HepG2 (cell line): ENCODE data around the gene EIF3B. TPM values are rescaled to one million over a fixed set of nuclear protein-coding genes. Genes with fewer than 3 reads are reported as not detected.
A peak's percentile ranks its signal among the peaks of the same experiment; 100 is the strongest.

Source experiments
- AKAP8 ChIP-seq: sonication (generic); formaldehyde crosslinking; IDR thresholded peaks from 2 replicates; pipeline ENCODE4 v1.5.1; 2020; ENCODE audit warnings: mild to moderate bottlenecking, missing genetic modification reagents
- CREM ChIP-seq, 2 experiments: sonication (generic) in 1 of 2; formaldehyde crosslinking in 1 of 2; IDR thresholded peaks; 2 replicates each; pipeline versions ENCODE4 v1.4.0 to v1.6.1; 2016 to 2020; ENCODE audit warnings: antibody characterized with exemption in 1 of 2, mild to moderate bottlenecking in 1 of 2, missing genetic modification reagents in 1 of 2
- GFI1 ChIP-seq: sonication (generic); formaldehyde crosslinking; IDR thresholded peaks from 2 replicates; pipeline ENCODE4 v1.5.0; 2020; ENCODE audit warnings: missing genetic modification reagents, mild to moderate bottlenecking, borderline replicate concordance
- HNRNPH1 ChIP-seq: fragments of 200-400 bp; formaldehyde crosslinking; optimal IDR thresholded peaks from 2 replicates; pipeline ENCODE3; 2017; ENCODE audit warnings: mild to moderate bottlenecking, low read depth, low read length
- IKZF4 ChIP-seq: sonication (generic); formaldehyde crosslinking; IDR thresholded peaks from 2 replicates; pipeline ENCODE4 v1.5.1; 2020; ENCODE audit warnings: borderline replicate concordance, mild to moderate bottlenecking, low read depth, missing genetic modification reagents; ENCODE audit errors: not compliant biosample characterization
- NFE2 ChIP-seq: sonication (generic); formaldehyde crosslinking; IDR thresholded peaks from 2 replicates; pipeline ENCODE4 v1.4.0; 2020; ENCODE audit warnings: missing genetic modification reagents
- PRMT3 ChIP-seq: sonication (generic); formaldehyde crosslinking; IDR thresholded peaks from 2 replicates; pipeline ENCODE4 v1.8.1; 2022; ENCODE audit warnings: low read depth, mild to moderate bottlenecking, moderate library complexity, missing genetic modification reagents, borderline replicate concordance
- SCMH1 ChIP-seq: sonication (generic); formaldehyde crosslinking; IDR thresholded peaks from 2 replicates; pipeline ENCODE4 v1.9.0; 2021; ENCODE audit warnings: missing genetic modification reagents, mild to moderate bottlenecking, borderline replicate concordance
- TEAD3 ChIP-seq: optimal IDR thresholded peaks from 2 replicates; pipeline ENCODE3; 2016; ENCODE audit warnings: borderline replicate concordance
- ZBTB1 ChIP-seq: sonication (generic); formaldehyde crosslinking; IDR thresholded peaks from 2 replicates; pipeline ENCODE4 v1.4.0; 2020; ENCODE audit warnings: missing genetic modification reagents, borderline replicate concordance
- ZFP37 ChIP-seq: sonication (generic); formaldehyde crosslinking; IDR thresholded peaks from 2 replicates; pipeline ENCODE4 v1.4.0; 2020; ENCODE audit warnings: missing genetic modification reagents, borderline replicate concordance
- ZNF263 ChIP-seq: sonication (generic); formaldehyde crosslinking; IDR thresholded peaks from 2 replicates; pipeline ENCODE4 v1.4.0; 2020; ENCODE audit warnings: missing genetic modification reagents
- ZNF282 ChIP-seq: fragments of 450-650 bp; IDR thresholded peaks from 2 replicates; pipeline ENCODE4 v1.6.1; 2018; ENCODE audit not compliant: partially characterized antibody
- ZNF354B ChIP-seq: sonication (generic); formaldehyde crosslinking; IDR thresholded peaks from 2 replicates; pipeline ENCODE4 v1.8.0; 2022; ENCODE audit warnings: mild to moderate bottlenecking, missing genetic modification reagents
- ZNF552 ChIP-seq: sonication (generic); formaldehyde crosslinking; IDR thresholded peaks from 2 replicates; pipeline ENCODE4 v1.9.0; 2022; ENCODE audit warnings: missing genetic modification reagents, mild to moderate bottlenecking, borderline replicate concordance
- ZNF607 ChIP-seq: sonication (generic); formaldehyde crosslinking; IDR thresholded peaks from 2 replicates; pipeline ENCODE4 v1.5.1; 2020; ENCODE audit warnings: missing genetic modification reagents, mild to moderate bottlenecking, borderline replicate concordance
- ZNF891 ChIP-seq: sonication (generic); formaldehyde crosslinking; IDR thresholded peaks from 2 replicates; pipeline ENCODE4 v1.5.0; 2020; ENCODE audit warnings: mild to moderate bottlenecking, missing genetic modification reagents
- polyA plus RNA-seq, 8 experiments: library from polyadenylated mRNA; depleted of rRNA in 3 of 8; stranded (reverse) in 7 of 8; unstranded in 1 of 8; fragments of >200 nt; fragmentation: Illumina TruSeq in 4 of 8; extraction: Trizol in 4 of 8; gene quantifications; 2 replicates each; pipeline versions ENCODE4 v1.2.1 to v1.2.3, GENCODE V29; 2011 to 2016; ENCODE audit warnings: low read depth in 4 of 8, missing spikeins in 1 of 8, mixed read lengths in 1 of 8; ENCODE audit not compliant: insufficient read depth in 1 of 8
- total RNA-seq, 5 experiments: library from RNA; depleted of rRNA; stranded (reverse); fragments of >200 nt; fragmentation: Illumina TruSeq; extraction: Trizol; gene quantifications; 2 replicates each; pipeline ENCODE4 v1.2.3, GENCODE V29; 2016; ENCODE audit warnings: low read depth in 1 of 5
- TF ChIP-seq, protein P1 (sequence below): sonication (generic); formaldehyde crosslinking; IDR thresholded peaks from 2 replicates; pipeline ENCODE4 v1.8.1; 2023; ENCODE audit warnings: mild to moderate bottlenecking, inconsistent platforms, moderate library complexity, missing genetic modification reagents, borderline replicate concordance
- TF ChIP-seq, protein P2 (sequence below): sonication (generic); formaldehyde crosslinking; IDR thresholded peaks from 2 replicates; pipeline ENCODE4 v1.5.1; 2020; ENCODE audit warnings: mild to moderate bottlenecking, missing genetic modification reagents, moderate library complexity
- TF ChIP-seq, protein P3 (sequence below): sonication (generic); formaldehyde crosslinking; IDR thresholded peaks from 2 replicates; pipeline ENCODE4 v1.5.1; 2020; ENCODE audit warnings: mild to moderate bottlenecking, missing genetic modification reagents, borderline replicate concordance

Gene EIF3B
- total and polyA plus RNA-seq, 2 of the 13 experiments (the other 11 are each of a cell fraction or from before 2014, with no cell fraction given) = 92.2 to 241 TPM

- peak; percentile 93 for TF ChIP-seq ZNF552 (CRISPR knock-in tag)
- TF ChIP-seq AKAP8 = no peak
- TF ChIP-seq, protein P1, sequence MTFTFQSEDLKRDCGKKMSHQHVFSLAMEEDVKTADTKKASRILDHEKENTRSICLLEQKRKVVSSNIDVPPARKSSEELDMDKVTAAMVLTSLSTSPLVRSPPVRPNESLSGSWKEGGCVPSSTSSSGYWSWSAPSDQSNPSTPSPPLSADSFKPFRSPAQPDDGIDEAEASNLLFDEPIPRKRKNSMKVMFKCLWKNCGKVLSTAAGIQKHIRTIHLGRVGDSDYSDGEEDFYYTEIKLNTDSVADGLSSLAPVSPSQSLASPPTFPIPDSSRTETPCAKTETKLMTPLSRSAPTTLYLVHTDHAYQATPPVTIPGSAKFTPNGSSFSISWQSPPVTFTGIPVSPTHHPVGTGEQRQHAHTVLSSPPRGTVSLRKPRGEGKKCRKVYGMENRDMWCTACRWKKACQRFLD (CRISPR knock-in tag) = peak; percentile 94
- TF ChIP-seq ZNF282 = no peak
- peak; percentile 62; the same call in 1 of the 2 replicates for TF ChIP-seq ZNF891 (CRISPR knock-in tag)
- TF ChIP-seq, protein P2, sequence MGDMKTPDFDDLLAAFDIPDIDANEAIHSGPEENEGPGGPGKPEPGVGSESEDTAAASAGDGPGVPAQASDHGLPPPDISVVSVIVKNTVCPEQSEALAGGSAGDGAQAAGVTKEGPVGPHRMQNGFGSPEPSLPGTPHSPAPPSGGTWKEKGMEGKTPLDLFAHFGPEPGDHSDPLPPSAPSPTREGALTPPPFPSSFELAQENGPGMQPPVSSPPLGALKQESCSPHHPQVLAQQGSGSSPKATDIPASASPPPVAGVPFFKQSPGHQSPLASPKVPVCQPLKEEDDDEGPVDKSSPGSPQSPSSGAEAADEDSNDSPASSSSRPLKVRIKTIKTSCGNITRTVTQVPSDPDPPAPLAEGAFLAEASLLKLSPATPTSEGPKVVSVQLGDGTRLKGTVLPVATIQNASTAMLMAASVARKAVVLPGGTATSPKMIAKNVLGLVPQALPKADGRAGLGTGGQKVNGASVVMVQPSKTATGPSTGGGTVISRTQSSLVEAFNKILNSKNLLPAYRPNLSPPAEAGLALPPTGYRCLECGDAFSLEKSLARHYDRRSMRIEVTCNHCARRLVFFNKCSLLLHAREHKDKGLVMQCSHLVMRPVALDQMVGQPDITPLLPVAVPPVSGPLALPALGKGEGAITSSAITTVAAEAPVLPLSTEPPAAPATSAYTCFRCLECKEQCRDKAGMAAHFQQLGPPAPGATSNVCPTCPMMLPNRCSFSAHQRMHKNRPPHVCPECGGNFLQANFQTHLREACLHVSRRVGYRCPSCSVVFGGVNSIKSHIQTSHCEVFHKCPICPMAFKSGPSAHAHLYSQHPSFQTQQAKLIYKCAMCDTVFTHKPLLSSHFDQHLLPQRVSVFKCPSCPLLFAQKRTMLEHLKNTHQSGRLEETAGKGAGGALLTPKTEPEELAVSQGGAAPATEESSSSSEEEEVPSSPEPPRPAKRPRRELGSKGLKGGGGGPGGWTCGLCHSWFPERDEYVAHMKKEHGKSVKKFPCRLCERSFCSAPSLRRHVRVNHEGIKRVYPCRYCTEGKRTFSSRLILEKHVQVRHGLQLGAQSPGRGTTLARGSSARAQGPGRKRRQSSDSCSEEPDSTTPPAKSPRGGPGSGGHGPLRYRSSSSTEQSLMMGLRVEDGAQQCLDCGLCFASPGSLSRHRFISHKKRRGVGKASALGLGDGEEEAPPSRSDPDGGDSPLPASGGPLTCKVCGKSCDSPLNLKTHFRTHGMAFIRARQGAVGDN (CRISPR knock-in tag) = peak; percentile 99
- peak; percentile 53 for TF ChIP-seq TEAD3 (CRISPR knock-in tag)
- TF ChIP-seq SCMH1 = no peak
- no peak for TF ChIP-seq CREM (IDR thresholded peaks at IDR 0.05)
- TF ChIP-seq CREM (CRISPR knock-in tag; IDR thresholded peaks at IDR 0.05) = no peak
- peak; percentile 89 for TF ChIP-seq IKZF4 (CRISPR knock-in tag)
- TF ChIP-seq ZNF607 (CRISPR knock-in tag) = peak; percentile 88; the same call in 1 of the 2 replicates
- no peak for TF ChIP-seq NFE2
- no peak for TF ChIP-seq PRMT3 (CRISPR knock-in tag)
- no peak for TF ChIP-seq GFI1 (CRISPR knock-in tag)
- TF ChIP-seq, protein P3, sequence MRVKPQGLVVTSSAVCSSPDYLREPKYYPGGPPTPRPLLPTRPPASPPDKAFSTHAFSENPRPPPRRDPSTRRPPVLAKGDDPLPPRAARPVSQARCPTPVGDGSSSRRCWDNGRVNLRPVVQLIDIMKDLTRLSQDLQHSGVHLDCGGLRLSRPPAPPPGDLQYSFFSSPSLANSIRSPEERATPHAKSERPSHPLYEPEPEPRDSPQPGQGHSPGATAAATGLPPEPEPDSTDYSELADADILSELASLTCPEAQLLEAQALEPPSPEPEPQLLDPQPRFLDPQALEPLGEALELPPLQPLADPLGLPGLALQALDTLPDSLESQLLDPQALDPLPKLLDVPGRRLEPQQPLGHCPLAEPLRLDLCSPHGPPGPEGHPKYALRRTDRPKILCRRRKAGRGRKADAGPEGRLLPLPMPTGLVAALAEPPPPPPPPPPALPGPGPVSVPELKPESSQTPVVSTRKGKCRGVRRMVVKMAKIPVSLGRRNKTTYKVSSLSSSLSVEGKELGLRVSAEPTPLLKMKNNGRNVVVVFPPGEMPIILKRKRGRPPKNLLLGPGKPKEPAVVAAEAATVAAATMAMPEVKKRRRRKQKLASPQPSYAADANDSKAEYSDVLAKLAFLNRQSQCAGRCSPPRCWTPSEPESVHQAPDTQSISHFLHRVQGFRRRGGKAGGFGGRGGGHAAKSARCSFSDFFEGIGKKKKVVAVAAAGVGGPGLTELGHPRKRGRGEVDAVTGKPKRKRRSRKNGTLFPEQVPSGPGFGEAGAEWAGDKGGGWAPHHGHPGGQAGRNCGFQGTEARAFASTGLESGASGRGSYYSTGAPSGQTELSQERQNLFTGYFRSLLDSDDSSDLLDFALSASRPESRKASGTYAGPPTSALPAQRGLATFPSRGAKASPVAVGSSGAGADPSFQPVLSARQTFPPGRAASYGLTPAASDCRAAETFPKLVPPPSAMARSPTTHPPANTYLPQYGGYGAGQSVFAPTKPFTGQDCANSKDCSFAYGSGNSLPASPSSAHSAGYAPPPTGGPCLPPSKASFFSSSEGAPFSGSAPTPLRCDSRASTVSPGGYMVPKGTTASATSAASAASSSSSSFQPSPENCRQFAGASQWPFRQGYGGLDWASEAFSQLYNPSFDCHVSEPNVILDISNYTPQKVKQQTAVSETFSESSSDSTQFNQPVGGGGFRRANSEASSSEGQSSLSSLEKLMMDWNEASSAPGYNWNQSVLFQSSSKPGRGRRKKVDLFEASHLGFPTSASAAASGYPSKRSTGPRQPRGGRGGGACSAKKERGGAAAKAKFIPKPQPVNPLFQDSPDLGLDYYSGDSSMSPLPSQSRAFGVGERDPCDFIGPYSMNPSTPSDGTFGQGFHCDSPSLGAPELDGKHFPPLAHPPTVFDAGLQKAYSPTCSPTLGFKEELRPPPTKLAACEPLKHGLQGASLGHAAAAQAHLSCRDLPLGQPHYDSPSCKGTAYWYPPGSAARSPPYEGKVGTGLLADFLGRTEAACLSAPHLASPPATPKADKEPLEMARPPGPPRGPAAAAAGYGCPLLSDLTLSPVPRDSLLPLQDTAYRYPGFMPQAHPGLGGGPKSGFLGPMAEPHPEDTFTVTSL = peak; percentile 71; the same call in 1 of the 2 replicates
- TF ChIP-seq ZFP37 (CRISPR knock-in tag) = peak; percentile 71; the same call in 1 of the 2 replicates
- TF ChIP-seq ZNF263 = peak; percentile 85
- no peak for TF ChIP-seq ZBTB1 (CRISPR knock-in tag)
- TF ChIP-seq HNRNPH1 = no peak
- no peak for TF ChIP-seq ZNF354B (CRISPR knock-in tag)
These were observed 766 bp upstream of the EIF3B start (continued) for GRCh38 chr7:2353936-2354185.
